CD4-positive, alpha-beta T cell treated with Interleukin-6 for 4 hours (primary cell): ENCODE results near the gene CA10.

ENCODE experiments used
- DNase-seq: peaks from one replicate; pipeline ENCODE4 v3.0.0-alpha.2; 2020; ENCODE audit warnings: mixed read lengths

The CA10 gene

GRCh38 chr17:51751072-51751471 lies 407.4 kb downstream of the CA10 start:
- DNase-seq, result no peak

GRCh38 chr17:51748749-51749604 lies 409.5 kb downstream of the CA10 start:
- no peak for DNase-seq

DNA sequence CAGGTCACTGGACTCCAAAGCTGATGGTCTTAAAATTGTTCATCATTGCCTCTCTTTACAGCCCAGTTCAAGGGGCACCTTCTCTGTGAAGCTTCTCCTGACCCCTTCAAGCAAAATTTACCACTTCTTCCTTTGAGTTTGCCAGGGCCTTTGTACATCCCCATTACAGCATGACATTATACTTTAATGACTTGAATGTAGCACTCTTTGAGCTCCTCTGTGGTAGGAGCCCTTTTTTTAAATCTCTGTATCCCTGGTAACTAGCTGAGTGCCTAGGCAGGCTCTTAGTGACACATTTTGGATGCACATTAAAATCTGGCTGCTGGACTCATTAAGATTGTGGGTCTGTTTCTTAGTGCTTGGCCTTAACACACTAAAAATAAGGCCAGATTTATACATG lies 412.1 kb downstream of the CA10 start:
- no peak for DNase-seq

DNA sequence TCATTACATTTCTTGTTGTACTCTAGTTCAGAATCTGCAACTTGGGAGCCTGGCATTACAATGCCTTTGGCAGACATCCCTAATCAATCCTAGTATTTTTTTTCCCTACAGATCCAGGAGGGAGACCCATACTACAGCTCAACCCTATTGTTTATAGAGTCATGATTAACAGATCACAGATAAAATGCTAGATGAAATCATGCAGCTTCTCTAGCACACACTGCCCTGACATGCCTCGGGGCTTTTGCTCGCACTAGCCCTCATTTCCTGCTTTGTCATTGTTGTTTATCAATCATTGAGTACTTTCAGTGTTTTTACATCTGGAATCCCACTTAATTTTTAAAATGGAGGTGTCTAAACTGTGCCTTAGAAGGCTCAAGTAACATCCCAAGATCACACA lies 412.5 kb downstream of the CA10 start:
- DNase-seq, result no peak

DNA sequence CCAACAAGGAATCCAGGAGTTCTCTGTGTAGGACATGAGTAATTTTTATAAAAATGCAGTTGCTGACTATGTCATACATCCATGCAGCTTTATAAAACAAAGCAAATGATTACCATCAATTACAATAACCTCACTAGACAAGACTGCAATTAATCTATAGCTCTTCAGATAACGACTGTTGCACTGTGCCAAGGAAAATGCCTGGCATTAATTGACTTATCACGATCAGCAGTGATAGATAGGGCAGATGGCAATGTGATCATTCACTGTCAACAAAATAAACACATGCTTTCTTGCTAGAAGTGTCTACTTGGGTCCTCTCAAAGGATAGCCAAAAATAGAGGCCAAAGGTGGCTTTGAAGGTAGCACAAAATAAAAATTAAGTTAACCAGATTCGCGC lies 415.0 kb downstream of the CA10 start:
- no peak for DNase-seq

- DNase-seq, result no peak
Observed at GRCh38 chr17:51742571-51742970, 415.9 kb downstream of the CA10 start.

GRCh38 chr17:51741458-51741857 lies 417.1 kb downstream of the CA10 start:
- no peak for DNase-seq

DNA sequence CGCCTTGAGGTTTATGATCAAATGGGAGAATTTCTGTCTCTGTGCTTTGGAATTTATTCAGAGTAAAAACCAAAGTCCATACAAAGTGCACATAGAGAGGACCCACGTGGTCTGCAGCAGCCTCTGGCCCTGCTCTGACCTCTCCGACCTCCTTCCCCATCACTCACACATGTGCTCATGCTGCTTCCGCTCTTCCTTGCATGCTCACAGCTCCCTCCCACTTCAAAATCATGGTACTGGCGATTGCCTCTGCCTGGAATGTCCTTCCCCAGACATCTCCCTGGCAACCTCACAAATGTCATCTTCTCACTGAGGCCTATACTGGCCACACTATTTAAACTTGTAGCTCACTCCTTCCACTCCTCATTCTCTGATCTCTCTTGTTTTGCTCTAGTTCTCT lies 418.0 kb downstream of the CA10 start:
- DNase-seq, result no peak

- no peak for DNase-seq
Observed at GRCh38 chr17:51739245-51739886, 419.1 kb downstream of the CA10 start.

GRCh38 chr17:51736356-51736755 lies 422.2 kb downstream of the CA10 start:
- no peak for DNase-seq

DNA sequence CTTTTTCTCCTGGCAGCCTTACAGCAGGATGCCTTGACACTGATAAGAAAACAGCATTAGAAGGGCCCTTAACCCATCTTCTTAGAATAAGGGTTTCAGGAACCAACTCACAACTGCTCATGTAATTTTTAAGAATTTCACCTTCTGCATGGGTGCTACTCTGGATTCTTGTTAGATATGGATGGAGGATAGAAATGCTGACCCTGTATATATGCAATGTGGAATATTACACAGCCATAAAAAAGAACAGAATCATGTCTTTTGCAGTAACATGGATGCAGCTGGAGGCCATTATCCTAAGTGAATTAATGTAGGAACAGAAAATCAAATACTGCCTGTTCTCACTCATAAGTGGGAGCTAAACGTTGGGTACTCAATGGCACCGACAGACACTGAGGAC lies 423.5 kb downstream of the CA10 start:
- DNase-seq, result no peak

DNA sequence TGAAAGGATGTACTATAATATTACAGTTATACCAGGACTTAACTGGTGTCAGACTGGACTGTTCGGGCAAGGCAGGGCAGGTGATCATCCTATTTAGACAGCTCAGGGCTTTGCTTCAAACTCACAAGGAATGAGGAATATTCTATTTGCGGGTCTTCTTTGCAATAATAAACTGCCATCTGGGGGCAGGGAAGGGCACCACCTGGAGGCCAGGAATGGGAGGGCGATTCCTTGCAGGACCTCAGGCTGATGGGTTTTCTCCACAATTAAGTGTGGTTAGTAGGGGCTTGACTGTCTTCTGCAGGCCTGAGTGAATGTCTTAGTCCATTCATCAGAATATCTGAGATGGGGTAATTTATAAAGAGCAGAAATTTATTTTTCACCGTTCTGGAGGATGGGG lies 424.1 kb downstream of the CA10 start:
- no peak for DNase-seq

DNA sequence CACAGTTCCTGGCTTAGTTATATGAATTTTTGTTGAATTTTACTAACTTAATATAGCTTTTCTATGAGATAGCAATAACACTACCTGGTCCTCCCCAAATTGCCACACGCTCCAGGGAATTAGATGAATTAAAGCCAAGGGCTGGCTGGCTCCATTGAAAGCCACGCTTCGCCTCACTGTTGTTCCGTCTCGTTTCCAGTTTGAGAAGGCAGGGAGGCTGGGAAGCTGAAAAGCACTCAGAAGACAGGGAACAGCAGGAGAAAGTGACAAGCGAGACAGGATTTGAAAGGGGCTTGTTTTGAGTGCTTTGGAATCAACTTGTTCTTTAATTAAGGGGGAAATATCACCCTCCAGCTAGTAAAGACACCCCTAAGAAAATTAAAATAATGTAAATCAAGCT lies 425.3 kb downstream of the CA10 start:
- DNase-seq, result no peak

- no peak for DNase-seq
Observed at GRCh38 chr17:51731941-51732722, 426.4 kb downstream of the CA10 start.

DNA sequence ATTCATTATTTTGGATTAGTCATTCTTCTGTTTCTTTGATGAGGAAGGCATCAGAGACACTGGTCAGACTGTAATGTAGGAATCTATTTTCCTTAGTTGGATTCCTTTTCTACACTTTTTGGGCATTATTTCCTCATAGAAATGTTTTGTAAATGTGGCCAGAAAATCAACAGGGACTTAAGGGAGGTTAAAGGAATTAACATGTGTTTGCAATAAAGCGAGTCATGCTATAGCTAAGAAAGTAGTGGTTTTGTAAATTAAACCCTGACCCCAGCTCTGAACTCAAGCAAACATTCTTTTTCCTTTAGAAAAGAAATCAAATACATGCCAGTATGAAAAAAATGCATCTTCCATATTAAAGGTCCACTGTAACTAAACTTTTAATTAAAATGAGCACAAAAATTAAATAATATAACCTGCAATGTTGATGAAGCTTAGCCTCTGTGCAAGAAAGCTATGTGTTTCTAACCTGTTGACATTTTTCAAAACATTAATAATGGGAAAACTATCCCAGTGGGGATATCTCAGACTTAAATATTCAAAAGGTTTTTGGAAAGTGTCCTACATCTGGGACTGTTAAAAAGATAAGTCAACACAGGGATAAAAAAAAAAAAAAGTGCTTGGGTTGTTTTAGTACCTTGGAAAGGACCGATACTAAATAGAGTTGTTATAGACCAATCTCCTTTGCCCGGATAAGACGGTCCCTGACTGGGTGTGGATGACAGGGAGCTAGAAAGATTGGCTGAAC lies 428.0 kb downstream of the CA10 start:
- no peak for DNase-seq

DNA sequence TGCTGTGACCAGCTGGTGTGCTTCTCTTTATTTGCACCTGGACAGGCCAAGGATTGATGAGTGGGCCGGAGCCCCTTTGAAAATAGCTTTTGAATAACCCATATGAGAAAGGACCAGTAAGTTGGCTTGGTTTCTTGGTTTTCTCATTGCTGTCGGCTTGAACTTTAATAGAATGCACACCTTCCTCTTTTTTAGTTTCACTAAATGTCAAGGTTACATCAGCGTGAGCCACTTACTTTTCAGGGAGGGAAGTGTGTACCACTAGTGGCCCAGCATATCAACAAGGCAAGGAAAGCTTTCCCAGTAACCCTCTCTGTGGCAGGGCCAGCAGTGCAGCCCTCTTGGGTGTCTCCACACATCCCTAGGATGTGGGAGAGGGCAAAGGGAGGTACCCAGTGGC lies 433.3 kb downstream of the CA10 start:
- DNase-seq, result no peak

GRCh38 chr17:51724043-51724580 lies 434.4 kb downstream of the CA10 start:
- no peak for DNase-seq

- DNase-seq, result no peak
Observed at GRCh38 chr17:51722994-51723393, 435.5 kb downstream of the CA10 start.

GRCh38 chr17:51721730-51722129 lies 436.8 kb downstream of the CA10 start:
- DNase-seq, result no peak

GRCh38 chr17:51720439-51720838 lies 438.1 kb downstream of the CA10 start:
- no peak for DNase-seq

GRCh38 chr17:51718983-51719382 lies 439.5 kb downstream of the CA10 start:
- no peak for DNase-seq

GRCh38 chr17:51711581-51711980 lies 446.9 kb downstream of the CA10 start:
- DNase-seq, result no peak

GRCh38 chr17:51710634-51710979 lies 447.9 kb downstream of the CA10 start:
- no peak for DNase-seq
